OCI-LY3 (cell line): ENCODE measurements around the gene RPLP2.

ENCODE experiments used
- H2AFZ ChIP-seq: fragments of 200-600, 300-600 bp; shearing (Covaris generic); 2 replicates; pipeline ENCODE4 v1.6.0; 2014; ENCODE audit warnings: antibody characterized with exemption, low read depth, low read length
- H3K27ac ChIP-seq: fragments of 200-600, 300-600 bp; sonication (generic); 2 replicates; pipeline ENCODE4 v1.5.1; 2014; ENCODE audit warnings: mild to moderate bottlenecking, low read length, moderate library complexity, mixed read lengths
- H3K27me3 ChIP-seq: fragments of 200-600, 300-600 bp; sonication (generic); 2 replicates; pipeline ENCODE4 v1.6.1; 2014; ENCODE audit warnings: low read depth, low read length, mixed read lengths
- H3K36me3 ChIP-seq: fragments of 200-600, 300-600 bp; sonication (generic); replicated peaks from 2 replicates; pipeline ENCODE3; 2014; ENCODE audit warnings: low read depth, low read length, mixed read lengths
- H3K4me1 ChIP-seq: fragments of 300-600, 200-600 bp; sonication (generic); 2 replicates; pipeline ENCODE4 v1.6.1; 2014; ENCODE audit warnings: low read length, mixed read lengths
- H3K4me2 ChIP-seq: fragments of 200-600, 300-600 bp; sonication (generic); 2 replicates; pipeline ENCODE4 v1.6.1; 2014; ENCODE audit warnings: low read length, mixed read lengths
- H3K4me3 ChIP-seq: fragments of 300-600, 200-600 bp; sonication (generic); 2 replicates; pipeline ENCODE4 v1.5.1; 2014; ENCODE audit warnings: antibody characterized with exemption, mild to moderate bottlenecking, low read length, moderate library complexity
- H3K79me2 ChIP-seq: fragments of 300-600, 200-600 bp; shearing (Covaris generic); 2 replicates; pipeline ENCODE4 v1.6.1; 2014; ENCODE audit warnings: mild to moderate bottlenecking, low read length, mixed read lengths
- H3K9ac ChIP-seq: fragments of 300-600, 200-600 bp; shearing (Covaris generic); 2 replicates; pipeline ENCODE4 v1.6.0; 2014; ENCODE audit warnings: mild to moderate bottlenecking, low read length, moderate library complexity
- H3K9me3 ChIP-seq: fragments of 200-600, 300-600 bp; shearing (Covaris generic); 2 replicates; pipeline ENCODE4 v1.6.1; 2014; ENCODE audit warnings: low read length, mixed read lengths; ENCODE audit not compliant: insufficient read depth
- H4K20me1 ChIP-seq: fragments of 200-600, 300-600 bp; sonication (generic); 2 replicates; pipeline ENCODE4 v1.6.1; 2016; ENCODE audit warnings: low read length, mixed read lengths; ENCODE audit not compliant: insufficient read depth
- EZH2phosphoT487 ChIP-seq: fragments of 200-600 bp; shearing (Covaris generic); IDR thresholded peaks from 2 replicates; pipeline ENCODE4 v1.6.1; 2018; ENCODE audit warnings: antibody characterized with exemption, mixed run types, low read depth
- TF ChIP-seq, protein P1 (sequence below): fragments of 200-600, 300-600 bp; sonication (generic); IDR thresholded peaks from 2 replicates; pipeline ENCODE4 v1.5.1; 2014; ENCODE audit warnings: antibody characterized with exemption, low read length, low read depth

The RPLP2 gene

DNA sequence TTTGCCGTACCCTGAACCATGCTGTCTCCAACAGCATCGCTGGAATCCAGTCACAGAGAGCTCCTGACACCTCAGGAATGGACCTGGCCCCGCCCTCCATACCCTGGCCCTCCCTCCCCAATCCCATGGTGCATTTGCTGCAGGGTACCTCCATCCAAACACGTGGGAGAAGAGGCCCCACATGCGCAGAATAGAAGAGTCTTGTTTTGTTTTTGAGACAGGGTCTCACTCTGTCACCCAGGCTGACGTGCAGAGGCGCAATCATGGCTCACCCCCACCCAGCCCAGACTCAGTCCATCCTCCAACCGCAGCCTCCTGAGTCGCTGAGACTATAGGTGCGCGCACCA, 6.6 kb downstream of the RPLP2 start:
- H4K20me1 ChIP-seq, result peaks cover 30% of the 10 kb centered on the region
- H3K27me3 ChIP-seq, result no peaks in the 10 kb centered on the region
- no peak overlapping the region for H3K9ac ChIP-seq
- peaks cover 28% of the 10 kb centered on the region for H3K79me2 ChIP-seq
- no peak overlapping the region for H2AFZ ChIP-seq
- H3K4me1 ChIP-seq, result peaks cover 18% of the 10 kb centered on the region
- H3K27ac ChIP-seq, result no peak overlapping the region
- H3K4me2 ChIP-seq, result no peak overlapping the region
- TF ChIP-seq EZH2phosphoT487, result no peak
- TF ChIP-seq, protein P1, sequence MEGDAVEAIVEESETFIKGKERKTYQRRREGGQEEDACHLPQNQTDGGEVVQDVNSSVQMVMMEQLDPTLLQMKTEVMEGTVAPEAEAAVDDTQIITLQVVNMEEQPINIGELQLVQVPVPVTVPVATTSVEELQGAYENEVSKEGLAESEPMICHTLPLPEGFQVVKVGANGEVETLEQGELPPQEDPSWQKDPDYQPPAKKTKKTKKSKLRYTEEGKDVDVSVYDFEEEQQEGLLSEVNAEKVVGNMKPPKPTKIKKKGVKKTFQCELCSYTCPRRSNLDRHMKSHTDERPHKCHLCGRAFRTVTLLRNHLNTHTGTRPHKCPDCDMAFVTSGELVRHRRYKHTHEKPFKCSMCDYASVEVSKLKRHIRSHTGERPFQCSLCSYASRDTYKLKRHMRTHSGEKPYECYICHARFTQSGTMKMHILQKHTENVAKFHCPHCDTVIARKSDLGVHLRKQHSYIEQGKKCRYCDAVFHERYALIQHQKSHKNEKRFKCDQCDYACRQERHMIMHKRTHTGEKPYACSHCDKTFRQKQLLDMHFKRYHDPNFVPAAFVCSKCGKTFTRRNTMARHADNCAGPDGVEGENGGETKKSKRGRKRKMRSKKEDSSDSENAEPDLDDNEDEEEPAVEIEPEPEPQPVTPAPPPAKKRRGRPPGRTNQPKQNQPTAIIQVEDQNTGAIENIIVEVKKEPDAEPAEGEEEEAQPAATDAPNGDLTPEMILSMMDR, result no peak
- H3K36me3 ChIP-seq, result peaks cover 27% of the 10 kb centered on the region
- no peak overlapping the region for H3K4me3 ChIP-seq
- H3K9me3 ChIP-seq, result no peaks in the 10 kb centered on the region

DNA sequence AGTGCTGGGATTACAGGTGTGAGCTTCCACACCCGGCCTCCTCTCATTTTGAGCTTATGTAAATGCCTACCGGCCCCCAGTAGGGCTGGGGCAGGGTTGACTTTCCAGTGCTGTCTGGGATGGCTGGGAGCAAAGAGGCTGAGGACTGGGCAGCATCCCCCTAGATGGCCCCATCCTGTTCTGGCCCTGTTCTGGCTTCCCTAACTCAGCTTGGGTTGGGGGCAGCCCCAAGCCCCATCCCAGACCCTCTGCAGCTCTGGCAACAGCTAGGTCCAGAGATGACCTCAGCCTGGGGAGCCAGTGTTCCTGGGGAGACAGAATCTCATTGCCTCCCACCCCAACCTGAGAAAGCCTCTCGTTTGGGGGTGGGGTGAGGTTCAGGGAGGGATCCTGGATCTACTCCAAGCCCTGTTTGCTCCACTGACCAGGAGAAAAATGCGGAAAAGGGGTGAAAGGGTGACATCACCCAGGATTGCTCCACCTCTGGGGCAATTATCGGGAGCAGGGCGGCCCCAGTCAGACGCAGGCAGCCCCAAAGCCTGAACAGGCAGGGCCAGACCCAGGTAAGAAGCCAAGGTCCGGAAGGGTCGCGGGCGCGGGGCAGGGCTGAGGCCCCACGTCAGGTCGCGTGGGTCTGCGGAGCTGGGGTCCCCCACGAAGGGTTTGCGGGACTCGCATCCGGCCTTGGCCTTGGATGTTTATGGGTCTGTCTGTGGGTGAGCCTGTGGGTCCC, 8.8 kb downstream of the RPLP2 start, which contains the start of gene PNPLA2:
TSS of gene PNPLA2 (plus strand) at position 519 of the 733 bp plus-strand sequence. CDS start 805 bp downstream, outside the sequence.
- Histone ChIP-seq H3K4me2 (peak within 1 kb of the TSS; percentile 99), H3K36me3 (peaks cover 6% of the 10 kb centered on the region), H2AFZ (no peak within 1 kb of the TSS), H3K4me1 (peaks cover 11% of the 10 kb centered on the region), H3K4me3 (peak within 1 kb of the TSS; percentile 86), H3K79me2 (peaks cover 11% of the 10 kb centered on the region; the same call in 1 of the 2 replicates), H3K27ac (peak within 1 kb of the TSS; percentile 52), H3K9ac (peak within 1 kb of the TSS; percentile 86), H4K20me1 (peaks cover 19% of the 10 kb centered on the region), H3K27me3 (no peaks in the 10 kb centered on the region), H3K9me3 (no peaks in the 10 kb centered on the region)
- no peak for TF ChIP-seq EZH2phosphoT487
- TF ChIP-seq, protein P1, result no peak

DNA sequence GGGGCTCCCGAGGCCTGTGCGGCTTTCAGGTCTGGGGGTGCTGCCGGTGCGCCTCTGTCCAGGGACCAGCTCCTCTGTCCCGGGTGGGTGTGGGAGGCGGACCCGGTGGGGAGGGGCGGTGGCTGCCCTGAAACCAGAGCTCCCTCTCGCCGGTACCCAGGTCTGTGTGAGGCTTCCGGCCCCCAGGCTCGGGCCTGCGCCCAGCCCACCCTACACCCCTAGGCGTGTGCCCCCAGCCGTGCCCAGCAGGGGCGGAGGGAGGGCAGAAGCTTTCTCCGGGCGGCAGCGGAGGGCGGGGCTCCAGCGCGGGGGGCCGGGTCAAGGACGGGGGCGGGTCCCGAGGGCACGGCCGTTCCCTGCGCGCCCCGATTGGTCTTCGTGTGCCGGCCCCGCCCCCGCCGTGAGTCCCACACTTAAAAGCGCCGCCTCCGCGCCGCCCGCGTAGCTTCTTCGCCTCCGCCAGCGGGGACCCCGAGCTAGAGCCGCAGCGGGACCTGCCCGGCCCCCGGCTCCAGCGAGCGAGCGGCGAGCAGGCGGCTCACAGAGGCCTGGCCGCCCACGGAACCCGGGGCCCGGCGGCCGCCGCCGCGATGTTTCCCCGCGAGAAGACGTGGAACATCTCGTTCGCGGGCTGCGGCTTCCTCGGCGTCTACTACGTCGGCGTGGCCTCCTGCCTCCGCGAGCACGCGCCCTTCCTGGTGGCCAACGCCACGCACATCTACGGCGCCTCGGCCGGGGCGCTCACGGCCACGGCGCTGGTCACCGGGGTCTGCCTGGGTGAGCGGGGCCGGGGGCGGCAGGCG, 9.6 kb downstream of the RPLP2 start:
- peak overlapping the region; percentile 52 for H3K27ac ChIP-seq
- H3K36me3 ChIP-seq, result peaks cover 2% of the 10 kb centered on the region
- H3K79me2 ChIP-seq, result peaks cover 11% of the 10 kb centered on the region; the same call in 1 of the 2 replicates
- H3K4me2 ChIP-seq, result peak overlapping the region; percentile 99
- peaks cover 11% of the 10 kb centered on the region for H3K4me1 ChIP-seq
- TF ChIP-seq, protein P1, result no peak
- TF ChIP-seq EZH2phosphoT487, result no peak
- H3K9me3 ChIP-seq, result no peaks in the 10 kb centered on the region
- no peaks in the 10 kb centered on the region for H3K27me3 ChIP-seq
- H2AFZ ChIP-seq, result no peak overlapping the region
- peak overlapping the region; percentile 86 for H3K4me3 ChIP-seq
- H3K9ac ChIP-seq, result peak overlapping the region; percentile 86
- peaks cover 16% of the 10 kb centered on the region for H4K20me1 ChIP-seq

DNA sequence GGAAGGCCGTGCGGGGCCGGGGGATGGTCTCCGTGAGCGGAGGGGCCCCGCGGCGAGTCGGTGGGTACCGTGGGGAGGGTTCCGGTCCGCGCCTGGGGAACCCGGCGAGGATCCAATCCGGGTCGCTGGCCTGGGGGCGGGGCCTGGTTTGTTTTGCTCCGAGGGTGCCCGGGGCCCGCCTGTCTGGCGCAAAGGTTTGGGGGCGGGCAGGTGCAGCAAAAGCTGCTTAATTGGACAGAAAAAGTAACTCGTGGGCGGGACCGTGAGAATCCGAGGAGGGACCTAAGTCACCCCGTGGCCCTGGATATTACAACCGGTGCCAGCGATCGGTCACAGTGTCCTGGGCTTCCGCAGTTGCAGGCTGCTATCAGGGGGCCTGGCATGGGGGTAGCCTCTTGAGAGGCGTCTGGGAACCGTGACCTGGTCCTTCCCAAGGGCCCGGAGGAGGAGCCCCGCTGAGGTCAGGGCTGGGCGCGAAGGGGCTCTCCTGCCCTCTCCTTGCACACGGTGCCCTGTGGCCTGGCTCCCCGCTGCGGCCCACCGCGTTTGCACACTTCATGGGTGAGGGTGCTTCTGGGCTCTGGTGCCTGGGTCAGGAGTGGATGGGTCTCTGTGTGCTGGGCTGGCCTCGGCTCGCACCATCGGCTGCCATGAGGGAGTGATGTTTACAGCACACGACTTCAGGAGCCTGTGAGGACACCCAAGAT, 10.3 kb downstream of the RPLP2 start:
- peak overlapping the region; percentile 52 for H3K27ac ChIP-seq

More for the DNA sequence above, 10.3 kb downstream of the RPLP2 start:
- no peaks in the 10 kb centered on the region for H3K27me3 ChIP-seq
- peaks cover 11% of the 10 kb centered on the region; the same call in 1 of the 2 replicates for H3K79me2 ChIP-seq
- TF ChIP-seq, protein P1, result no peak
- H4K20me1 ChIP-seq, result peaks cover 16% of the 10 kb centered on the region
- peak overlapping the region; percentile 86 for H3K9ac ChIP-seq
- H3K4me2 ChIP-seq, result peak overlapping the region; percentile 99
- peaks cover 8% of the 10 kb centered on the region for H3K36me3 ChIP-seq
- H3K4me1 ChIP-seq, result peaks cover 11% of the 10 kb centered on the region
- H3K9me3 ChIP-seq, result no peaks in the 10 kb centered on the region
- H2AFZ ChIP-seq, result no peak overlapping the region
- peak overlapping the region; percentile 86 for H3K4me3 ChIP-seq
